Measurements from ENCODE around the gene C20orf96. TPM values are rescaled to one million over a fixed set of nuclear protein-coding genes. Genes with fewer than 3 reads are reported as not detected.

Gene C20orf96
- total RNA-seq, 1 experiment from 2014 or later, result 20.5 TPM

GRCh38 chr20:313948-314347 is 23.4 kb upstream of the C20orf96 start:
- no peak overlapping the region for H3K27ac ChIP-seq (ENCODE audit: low read length)
- CTCF ChIA-PET, result no interaction called here
- intact Hi-C loops (cut with micrococcal nuclease; ENCODE audit: unreplicated experiment), result no loop called here

GRCh38 chr20:313402-313801 is 22.9 kb upstream of the C20orf96 start:
- H3K4me1 ChIP-seq (ENCODE audit: control insufficient read depth, insufficient read depth, low read length), result peaks cover 8% of the 10 kb centered on the region
- H3K27ac ChIP-seq (ENCODE audit: low read length), result no peak overlapping the region
- H3K9me3 ChIP-seq (ENCODE audit: control insufficient read depth, insufficient read depth, low read depth, low read length), result no peaks in the 10 kb centered on the region
- no peak overlapping the region for H3K4me3 ChIP-seq (ENCODE audit: low read depth in 2 of 2, low read length in 2 of 2)
- no peaks in the 10 kb centered on the region for H3K36me3 ChIP-seq (ENCODE audit: control insufficient read depth, insufficient read depth, low read length)
- ATAC-seq (no peak), DNase-seq (ENCODE audit: low read depth, low spot score) (no peak)
- intact Hi-C loops (cut with micrococcal nuclease; ENCODE audit: unreplicated experiment) (no loop called here), in situ Hi-C loops (cut with HindIII; ENCODE audit: low pct_unique_long_range_greater_than_20kb, low sequenced_read_pairs) (no loop called here)
- no TSS peak for BruUV-seq (replicated peaks)
- TF ChIP-seq SIN3A (IDR thresholded peaks at IDR 0.05; ENCODE audit: borderline replicate concordance, insufficient read depth, low read depth, low read length) (no peak), POLR2AphosphoS5 (IDR thresholded peaks at IDR 0.05; ENCODE audit: low read depth, low read length) (no peak), REST (IDR thresholded peaks at IDR 0.05; ENCODE audit: insufficient read depth in 1 of 2, low read depth in 2 of 2, low read length in 1 of 2) (no peak), CTCF (IDR thresholded peaks at IDR 0.05) (no peak), TCF7L2 (IDR thresholded peaks at IDR 0.05; ENCODE audit: low read depth, low read length) (no peak)
- ChIA-PET CTCF (no interaction called here), POLR2A (no interaction called here)
- no peaks in the 10 kb centered on the region for H3K27me3 ChIP-seq (ENCODE audit: control insufficient read depth, insufficient read depth, low read length)

More at GRCh38 chr20:313948-314347, 23.4 kb upstream of the C20orf96 start:
- no peak for TF ChIP-seq POLR2AphosphoS5 (IDR thresholded peaks at IDR 0.05; ENCODE audit: low read depth, low read length)
- no peak for TF ChIP-seq TCF7L2 (IDR thresholded peaks at IDR 0.05; ENCODE audit: low read depth, low read length)
- TF ChIP-seq SIN3A (IDR thresholded peaks at IDR 0.05; ENCODE audit: borderline replicate concordance, insufficient read depth, low read depth, low read length), result no peak
- no peak for TF ChIP-seq CTCF (IDR thresholded peaks at IDR 0.05)
- TF ChIP-seq REST (IDR thresholded peaks at IDR 0.05; ENCODE audit: insufficient read depth in 1 of 2, low read depth in 2 of 2, low read length in 1 of 2), result no peak
- ATAC-seq, result peak; percentile 17; the same call in 1 of the 2 replicates
- peaks cover 8% of the 10 kb centered on the region for H3K4me1 ChIP-seq (ENCODE audit: control insufficient read depth, insufficient read depth, low read length)
- DNase-seq (ENCODE audit: low read depth, low spot score), result no peak
- TSS peak; percentile 54 for BruUV-seq (replicated peaks)
- H3K9me3 ChIP-seq (ENCODE audit: control insufficient read depth, insufficient read depth, low read depth, low read length), result no peaks in the 10 kb centered on the region
- no peaks in the 10 kb centered on the region for H3K36me3 ChIP-seq (ENCODE audit: control insufficient read depth, insufficient read depth, low read length)
- POLR2A ChIA-PET, result no interaction called here
- H3K27me3 ChIP-seq (ENCODE audit: control insufficient read depth, insufficient read depth, low read length), result no peaks in the 10 kb centered on the region
- in situ Hi-C loops (cut with HindIII; ENCODE audit: low pct_unique_long_range_greater_than_20kb, low sequenced_read_pairs), result no loop called here
- H3K4me3 ChIP-seq (ENCODE audit: low read depth in 2 of 2, low read length in 2 of 2), result no peak overlapping the region
